Chondrocyte (in vitro differentiated cells): Measurements from ENCODE around the gene IRS2. TPM values are rescaled to one million over a fixed set of nuclear protein-coding genes. Genes with fewer than 3 reads are reported as not detected.

Experiments used
- DNase-seq: peaks from one replicate; pipeline ENCODE4 v3.0.0; 2021; ENCODE audit warnings: mixed read lengths, low spot score
- H3K27ac Mint-ChIP-seq: one replicate; pipeline ENCODE4 v1.8.0; 2021; ENCODE audit warnings: mild to moderate bottlenecking, moderate library complexity, mixed read lengths; ENCODE audit not compliant: unreplicated experiment
- H3K27me3 Mint-ChIP-seq: 2 replicates; pipeline ENCODE4 v1.8.0; 2021; ENCODE audit warnings: low read depth, mixed read lengths
- H3K36me3 Mint-ChIP-seq: 2 replicates; pipeline ENCODE4 v1.8.0; 2021; ENCODE audit warnings: low read depth, mixed read lengths
- H3K4me1 Mint-ChIP-seq: 2 replicates; pipeline ENCODE4 v1.8.0; 2021; ENCODE audit warnings: low read depth, mild to moderate bottlenecking, mixed read lengths
- H3K4me3 Mint-ChIP-seq: one replicate; pipeline ENCODE4 v1.8.0; 2021; ENCODE audit warnings: mild to moderate bottlenecking, moderate library complexity, mixed read lengths; ENCODE audit not compliant: unreplicated experiment
- H3K9me3 Mint-ChIP-seq: 2 replicates; pipeline ENCODE4 v1.8.0; 2021; ENCODE audit warnings: low read depth, mixed read lengths
- total RNA-seq: library from RNA; stranded (reverse); gene quantifications from 3 replicates; pipeline ENCODE4 v1.2.1, GENCODE V29; 2021
- TF ChIP-seq, protein P1 (sequence below): fragments of 200-600 bp; sonication (generic); IDR thresholded peaks from 2 replicates; pipeline ENCODE4 v1.5.0; 2021; ENCODE audit warnings: antibody characterized with exemption, mild to moderate bottlenecking, moderate library complexity

The IRS2 gene
- total RNA-seq, 1 donor from 2014 or later: 42.9 TPM

DNA sequence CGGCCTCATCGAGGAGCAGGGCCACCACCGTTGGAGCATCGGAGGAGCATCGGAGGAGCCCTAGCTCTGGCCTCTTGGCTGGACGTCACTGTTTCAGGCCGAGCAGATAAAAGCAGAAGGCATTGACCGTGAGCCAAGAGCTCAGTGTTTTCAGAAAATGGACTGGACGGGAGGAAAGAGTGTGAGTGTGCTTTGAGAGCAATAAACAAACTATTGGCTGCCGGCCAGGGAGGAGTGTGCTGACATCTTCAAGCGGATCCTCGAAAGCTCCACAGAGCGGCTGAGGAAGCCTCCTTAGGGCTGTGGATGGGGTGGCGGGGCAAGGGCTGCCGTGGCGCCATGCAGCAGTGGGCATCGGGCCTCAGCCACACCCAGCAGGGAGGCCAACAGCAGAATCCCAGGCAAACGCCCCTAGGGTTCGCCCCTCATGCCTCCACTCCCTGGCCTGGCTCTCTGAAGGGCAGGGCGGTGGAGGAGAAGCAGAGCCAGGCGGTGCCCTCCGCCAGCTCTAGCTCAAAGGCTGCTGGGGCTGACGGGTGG, 41.8 kb downstream of the IRS2 start:
- H3K4me3 Mint-ChIP-seq: no peak overlapping the region
- H3K36me3 Mint-ChIP-seq: no peaks in the 10 kb centered on the region
- H3K4me1 Mint-ChIP-seq: peaks cover 14% of the 10 kb centered on the region
- H3K27ac Mint-ChIP-seq: no peak overlapping the region
- no peaks in the 10 kb centered on the region for H3K9me3 Mint-ChIP-seq
- no peak for DNase-seq
- H3K27me3 Mint-ChIP-seq: no peaks in the 10 kb centered on the region
- TF ChIP-seq, protein P1, sequence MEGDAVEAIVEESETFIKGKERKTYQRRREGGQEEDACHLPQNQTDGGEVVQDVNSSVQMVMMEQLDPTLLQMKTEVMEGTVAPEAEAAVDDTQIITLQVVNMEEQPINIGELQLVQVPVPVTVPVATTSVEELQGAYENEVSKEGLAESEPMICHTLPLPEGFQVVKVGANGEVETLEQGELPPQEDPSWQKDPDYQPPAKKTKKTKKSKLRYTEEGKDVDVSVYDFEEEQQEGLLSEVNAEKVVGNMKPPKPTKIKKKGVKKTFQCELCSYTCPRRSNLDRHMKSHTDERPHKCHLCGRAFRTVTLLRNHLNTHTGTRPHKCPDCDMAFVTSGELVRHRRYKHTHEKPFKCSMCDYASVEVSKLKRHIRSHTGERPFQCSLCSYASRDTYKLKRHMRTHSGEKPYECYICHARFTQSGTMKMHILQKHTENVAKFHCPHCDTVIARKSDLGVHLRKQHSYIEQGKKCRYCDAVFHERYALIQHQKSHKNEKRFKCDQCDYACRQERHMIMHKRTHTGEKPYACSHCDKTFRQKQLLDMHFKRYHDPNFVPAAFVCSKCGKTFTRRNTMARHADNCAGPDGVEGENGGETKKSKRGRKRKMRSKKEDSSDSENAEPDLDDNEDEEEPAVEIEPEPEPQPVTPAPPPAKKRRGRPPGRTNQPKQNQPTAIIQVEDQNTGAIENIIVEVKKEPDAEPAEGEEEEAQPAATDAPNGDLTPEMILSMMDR: no peak

DNA sequence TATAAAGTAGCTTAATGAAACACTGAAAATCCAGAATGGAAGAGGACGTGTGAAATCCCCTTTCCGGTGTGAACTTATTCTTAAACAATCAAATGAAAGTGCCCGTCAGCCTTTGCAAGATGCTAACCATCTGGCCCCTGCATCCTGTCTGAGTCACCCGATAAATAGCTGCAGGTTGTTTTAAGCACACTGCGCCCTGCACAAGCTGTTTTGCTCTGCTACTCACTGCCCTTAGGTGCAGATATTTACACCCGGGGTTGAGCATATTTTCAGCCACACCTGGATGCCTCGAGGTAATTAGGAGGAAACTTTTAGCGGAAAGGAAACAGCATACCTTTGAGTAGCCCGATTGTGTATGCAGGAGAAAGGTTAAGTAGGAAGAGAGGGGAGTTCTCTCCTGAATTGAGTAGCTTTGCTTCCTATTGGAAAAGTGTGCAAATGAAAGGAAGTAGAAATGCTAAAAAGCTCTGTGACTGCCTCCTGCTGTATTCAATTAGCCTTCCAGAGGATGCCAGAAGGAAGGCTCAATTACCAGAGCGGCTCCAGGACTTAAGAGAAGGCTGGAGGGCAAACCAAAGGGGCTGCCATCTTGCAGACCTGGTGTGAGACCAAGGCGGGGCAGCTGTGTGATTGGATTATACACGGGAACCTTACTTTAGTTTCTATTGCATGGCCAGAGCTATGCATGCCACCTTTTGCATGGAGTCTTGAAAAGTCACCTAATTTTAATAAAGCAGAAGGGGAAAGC, 42.5 kb downstream of the IRS2 start:
- peak overlapping the region; percentile 39 for H3K27ac Mint-ChIP-seq

DNA sequence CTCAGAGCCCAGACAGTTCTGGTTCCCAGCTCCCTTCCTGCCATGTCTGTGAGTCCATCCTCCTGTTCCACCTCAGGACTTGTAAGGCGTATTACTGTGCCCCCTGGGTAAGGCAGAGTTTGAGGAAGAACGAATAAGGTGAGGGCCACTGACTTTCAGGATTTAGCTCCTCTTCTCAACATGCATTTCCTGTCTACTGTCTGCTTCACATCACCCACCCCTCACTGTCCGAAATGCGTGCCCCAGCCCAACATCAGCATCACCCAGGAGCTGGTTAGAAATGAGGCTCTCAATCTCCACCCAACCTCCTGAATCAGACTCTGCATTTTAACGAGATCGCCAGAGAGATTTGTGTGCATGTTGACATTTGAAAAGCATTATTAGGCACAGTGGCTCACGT, 44.4 kb downstream of the IRS2 start:
- DNase-seq: no peak
- no peaks in the 10 kb centered on the region for H3K27me3 Mint-ChIP-seq
- TF ChIP-seq, protein P1: no peak
- no peaks in the 10 kb centered on the region for H3K9me3 Mint-ChIP-seq
- H3K27ac Mint-ChIP-seq: no peak overlapping the region
- no peak overlapping the region for H3K4me3 Mint-ChIP-seq
- peaks cover 14% of the 10 kb centered on the region for H3K4me1 Mint-ChIP-seq
- H3K36me3 Mint-ChIP-seq: no peaks in the 10 kb centered on the region

More for the DNA sequence above, 42.5 kb downstream of the IRS2 start:
- no peaks in the 10 kb centered on the region for H3K27me3 Mint-ChIP-seq
- H3K36me3 Mint-ChIP-seq: no peaks in the 10 kb centered on the region
- peaks cover 14% of the 10 kb centered on the region for H3K4me1 Mint-ChIP-seq
- no peaks in the 10 kb centered on the region for H3K9me3 Mint-ChIP-seq
- TF ChIP-seq, protein P1: peak; percentile 58
- no peak overlapping the region for H3K4me3 Mint-ChIP-seq
- DNase-seq: no peak

DNA sequence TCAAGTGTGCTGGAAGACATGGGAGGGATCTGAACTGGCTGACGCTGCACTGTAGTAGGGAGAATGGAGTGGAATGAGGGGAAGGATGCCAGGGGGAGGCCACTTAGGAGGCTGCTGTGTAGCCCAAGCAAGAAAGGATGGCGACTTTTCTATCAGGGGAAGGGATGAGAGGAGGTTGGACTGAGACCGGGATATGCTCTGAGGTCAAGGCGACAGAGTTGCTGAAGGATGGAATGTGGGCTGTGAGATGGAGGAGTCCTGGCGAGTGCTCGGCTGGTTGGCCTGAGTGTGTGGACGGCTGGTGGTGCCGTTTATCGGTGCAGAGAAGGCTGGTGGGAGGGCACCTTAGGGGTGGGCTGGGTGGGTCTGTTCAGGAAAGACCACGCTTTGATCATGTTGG, 45.7 kb downstream of the IRS2 start:
- DNase-seq: no peak
- peaks cover 14% of the 10 kb centered on the region for H3K4me1 Mint-ChIP-seq
- TF ChIP-seq, protein P1: no peak
- H3K36me3 Mint-ChIP-seq: no peaks in the 10 kb centered on the region
- H3K4me3 Mint-ChIP-seq: no peak overlapping the region
- no peaks in the 10 kb centered on the region for H3K27me3 Mint-ChIP-seq
- H3K9me3 Mint-ChIP-seq: no peaks in the 10 kb centered on the region
- H3K27ac Mint-ChIP-seq: no peak overlapping the region

DNA sequence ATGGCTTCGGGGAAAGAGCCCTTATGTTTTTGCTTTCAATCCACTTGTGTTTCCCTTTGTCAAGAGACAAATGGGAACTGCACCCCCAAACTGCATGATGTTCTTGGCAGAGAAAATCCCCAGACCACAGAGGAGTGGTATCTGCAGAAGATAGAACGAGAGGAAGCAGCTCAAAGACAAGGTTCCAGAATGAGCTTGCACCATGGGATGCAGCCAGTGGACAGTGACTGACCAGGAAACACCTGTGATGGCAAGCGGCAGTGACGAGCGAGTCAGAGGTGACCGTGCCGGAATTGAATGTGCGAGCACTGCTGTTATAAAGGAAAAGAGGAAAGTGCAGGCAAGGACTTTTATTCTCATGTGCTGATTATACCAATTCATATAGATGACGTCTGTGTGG, 46.3 kb downstream of the IRS2 start:
- no peaks in the 10 kb centered on the region for H3K9me3 Mint-ChIP-seq
- no peak overlapping the region for H3K4me3 Mint-ChIP-seq
- no peaks in the 10 kb centered on the region for H3K27me3 Mint-ChIP-seq
- H3K27ac Mint-ChIP-seq: no peak overlapping the region
- peaks cover 17% of the 10 kb centered on the region for H3K4me1 Mint-ChIP-seq
- TF ChIP-seq, protein P1: no peak
- no peak for DNase-seq
- no peaks in the 10 kb centered on the region for H3K36me3 Mint-ChIP-seq
